Ishikawa (cell line): ENCODE data around the gene RMDN2.

Source experiments
- CEBPB ChIP-seq: IDR thresholded peaks from 2 replicates; pipeline ENCODE4 v1.6.1; 2012
- CREB1 ChIP-seq: IDR thresholded peaks from 2 replicates; pipeline ENCODE4 v1.6.1; 2012; ENCODE audit warnings: low read depth
- EGR1 ChIP-seq: IDR thresholded peaks from 2 replicates; pipeline ENCODE4 v1.6.1; 2012
- EP300 ChIP-seq: IDR thresholded peaks from 2 replicates; pipeline ENCODE4 v1.6.1; 2012; ENCODE audit warnings: borderline replicate concordance
- FOXM1 ChIP-seq: IDR thresholded peaks from 2 replicates; pipeline ENCODE4 v1.6.1; 2012; ENCODE audit warnings: low read depth, borderline replicate concordance
- MAX ChIP-seq: IDR thresholded peaks from 2 replicates; pipeline ENCODE4 v1.6.1; 2012
- NFIC ChIP-seq: IDR thresholded peaks from 2 replicates; pipeline ENCODE4 v1.6.1; 2012
- RAD21 ChIP-seq: IDR thresholded peaks from 2 replicates; pipeline ENCODE4 v1.6.1; 2012; ENCODE audit warnings: low read depth
- REST ChIP-seq: IDR thresholded peaks from 2 replicates; pipeline ENCODE4 v1.6.1; 2012; ENCODE audit warnings: low read depth, mild to moderate bottlenecking
- TAF1 ChIP-seq: IDR thresholded peaks from 2 replicates; pipeline ENCODE4 v1.6.1; 2012; ENCODE audit warnings: low read depth, mild to moderate bottlenecking
- TCF12 ChIP-seq: IDR thresholded peaks from 2 replicates; pipeline ENCODE4 v1.6.1; 2012; ENCODE audit warnings: low read depth
- TEAD4 ChIP-seq: IDR thresholded peaks from 2 replicates; pipeline ENCODE4 v1.6.1; 2012
- USF1 ChIP-seq: IDR thresholded peaks from 2 replicates; pipeline ENCODE4 v1.6.1; 2012
- YY1 ChIP-seq: IDR thresholded peaks from 2 replicates; pipeline ENCODE4 v1.6.1; 2012; ENCODE audit warnings: low read depth
- ZBTB7A ChIP-seq: IDR thresholded peaks from 2 replicates; pipeline ENCODE4 v1.6.1; 2012; ENCODE audit warnings: low read depth

RMDN2 gene

GRCh38 chr2:37944268-37944667, 19.2 kb downstream of the RMDN2 start:
- TF ChIP-seq CREB1 (no peak), TEAD4 (no peak), NFIC (no peak), YY1 (no peak), RAD21 (no peak), REST (no peak), MAX (no peak), CEBPB (no peak), TAF1 (no peak)

- TF ChIP-seq RAD21 (no peak), USF1 (no peak), CREB1 (no peak)
Measured at GRCh38 chr2:37947306-37947705, 22.2 kb downstream of the RMDN2 start.

GRCh38 chr2:37966326-37966725, 41.2 kb downstream of the RMDN2 start:
- TF ChIP-seq FOXM1 (no peak), EP300 (no peak), YY1 (no peak), NFIC (no peak), TAF1 (no peak), RAD21 (no peak), REST (no peak), TEAD4 (no peak), EGR1 (no peak), ZBTB7A (no peak), CREB1 (no peak), USF1 (no peak)

GRCh38 chr2:37969731-37970130, 44.6 kb downstream of the RMDN2 start:
- no peak for TF ChIP-seq TAF1
- no peak for TF ChIP-seq CREB1
- no peak for TF ChIP-seq ZBTB7A
- TF ChIP-seq USF1: no peak
- TF ChIP-seq RAD21: no peak
- no peak for TF ChIP-seq EP300
- no peak for TF ChIP-seq NFIC

- TF ChIP-seq TAF1 (no peak), ZBTB7A (no peak), REST (no peak), USF1 (no peak), CREB1 (no peak), NFIC (no peak), TCF12 (no peak), MAX (no peak), RAD21 (no peak), EP300 (no peak), CEBPB (no peak), TEAD4 (no peak), FOXM1 (no peak), YY1 (no peak), EGR1 (no peak)
Measured at GRCh38 chr2:37971971-37972370, 46.9 kb downstream of the RMDN2 start.
